HPDE6-E6E7 (cell line): ENCODE data around the gene SOX9.

Experiments used
- DNase-seq: peaks from one replicate; pipeline ENCODE4 v3.0.0; 2011; ENCODE audit warnings: missing footprints; ENCODE audit errors: extremely low spot score

Gene SOX9

GRCh38 chr17:72162569-72162968 is 41.7 kb downstream of the SOX9 start:
- no peak for DNase-seq

- DNase-seq: no peak
These were observed 42.7 kb downstream of the SOX9 start for GRCh38 chr17:72163474-72163873.

GRCh38 chr17:72164158-72164739 is 43.4 kb downstream of the SOX9 start:
- DNase-seq: no peak

DNA sequence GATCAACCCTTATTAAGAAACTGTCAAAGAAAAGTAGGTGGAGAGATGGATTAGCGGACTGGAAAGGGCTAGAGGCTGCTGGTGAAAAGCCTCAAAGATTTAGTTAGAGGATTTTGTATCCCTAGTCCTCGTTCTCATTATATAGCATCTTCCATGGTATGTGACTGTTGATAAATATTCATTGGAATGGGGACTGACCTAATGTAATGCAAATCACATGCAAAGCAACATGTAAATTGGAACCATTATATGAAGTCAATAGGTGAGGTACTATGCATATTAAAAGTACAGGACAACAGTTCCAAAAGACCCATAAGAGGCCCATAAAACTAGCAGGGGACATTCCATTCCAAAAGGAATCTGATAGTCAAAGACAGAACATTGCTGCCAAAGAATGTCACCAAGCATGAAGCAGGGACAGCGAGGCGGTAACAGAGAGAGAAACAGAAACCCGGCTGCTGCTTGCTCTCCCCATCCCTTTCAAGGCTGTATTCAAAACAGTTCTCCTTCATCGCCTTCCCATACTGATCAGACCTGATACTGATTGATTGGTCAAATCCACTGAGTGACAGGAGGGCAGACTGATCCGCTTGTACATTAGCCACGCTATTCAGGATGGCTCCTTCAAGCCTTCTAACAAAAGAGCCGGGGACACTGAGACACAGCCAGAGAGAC is 44.5 kb downstream of the SOX9 start:
- no peak for DNase-seq

DNA sequence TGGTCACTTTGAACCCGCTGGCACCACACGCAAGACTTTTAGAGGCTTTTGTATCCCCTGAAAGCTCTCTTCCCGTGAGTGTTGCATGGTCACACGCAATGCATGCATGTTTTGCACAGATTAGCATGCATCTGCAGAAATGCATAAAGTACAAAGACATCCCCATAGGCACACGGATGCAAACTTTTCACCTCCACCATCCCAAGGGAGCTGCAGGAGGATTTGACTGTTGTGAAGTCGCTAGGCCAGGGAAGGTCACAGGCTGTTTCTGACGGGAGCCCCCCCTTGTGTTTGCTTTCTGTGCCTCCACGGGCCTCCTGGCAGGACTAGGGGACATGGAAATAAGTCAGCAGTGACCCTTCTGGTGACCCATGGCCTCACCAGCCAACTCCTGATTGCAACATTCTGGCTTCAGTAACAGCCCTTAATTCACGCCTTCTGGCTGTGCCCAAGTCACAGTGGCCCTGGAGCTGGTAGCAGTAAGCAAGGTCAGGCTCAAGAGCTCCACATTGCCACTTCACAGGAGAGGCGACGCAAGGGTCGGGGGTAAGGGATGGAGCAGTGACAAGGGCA is 45.1 kb downstream of the SOX9 start:
- DNase-seq: no peak

GRCh38 chr17:72167593-72167992 is 46.8 kb downstream of the SOX9 start:
- DNase-seq: no peak

GRCh38 chr17:72169823-72170222 is 49.0 kb downstream of the SOX9 start:
- no peak for DNase-seq

GRCh38 chr17:72171703-72172667 is 51.2 kb downstream of the SOX9 start:
- no peak for DNase-seq

DNA sequence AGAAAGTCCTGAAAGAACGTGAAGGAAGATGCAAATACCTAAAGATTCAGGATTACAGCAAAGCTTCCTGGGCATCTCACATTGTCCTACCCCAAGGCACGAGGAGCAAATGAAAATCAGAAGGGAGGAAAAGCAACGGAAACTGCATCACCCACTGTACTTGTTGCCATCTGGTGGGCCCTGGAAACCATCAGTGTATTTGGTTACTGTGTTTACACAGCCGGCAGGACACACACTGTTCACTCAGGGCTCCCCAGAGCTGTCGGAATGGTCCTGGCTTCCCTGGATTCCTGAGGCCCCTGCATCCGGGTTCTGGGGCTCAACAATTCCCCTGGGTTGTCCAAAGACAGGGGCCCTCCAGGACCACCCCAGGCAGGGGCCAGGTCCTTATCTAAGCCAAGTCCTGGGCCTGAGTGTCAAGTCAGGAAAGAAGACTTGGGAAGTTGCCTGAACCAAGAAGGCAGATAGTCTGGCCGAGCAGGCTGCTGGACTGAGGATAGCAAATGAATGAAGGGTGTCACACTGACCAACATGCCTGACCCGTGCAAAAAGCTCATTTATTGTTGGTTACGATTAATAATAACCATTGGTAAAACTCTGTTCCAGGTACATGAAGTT is 52.8 kb downstream of the SOX9 start:
- DNase-seq: no peak

- DNase-seq: no peak
These were observed 54.4 kb downstream of the SOX9 start for GRCh38 chr17:72175263-72175662.
